ENCODE data around the gene TBL3. TPM values are rescaled to one million over a fixed set of nuclear protein-coding genes. Genes with fewer than 3 reads are reported as not detected.
"Not testable (repeated sequence)": the region's sequence is repeated elsewhere in the genome, so short reads cannot be mapped to it uniquely, and the experiment has no call there.

TBL3 gene
- total and polyA plus RNA-seq, 5 donors, result 19.0 to 39.6 (median 20.3) TPM

DNA sequence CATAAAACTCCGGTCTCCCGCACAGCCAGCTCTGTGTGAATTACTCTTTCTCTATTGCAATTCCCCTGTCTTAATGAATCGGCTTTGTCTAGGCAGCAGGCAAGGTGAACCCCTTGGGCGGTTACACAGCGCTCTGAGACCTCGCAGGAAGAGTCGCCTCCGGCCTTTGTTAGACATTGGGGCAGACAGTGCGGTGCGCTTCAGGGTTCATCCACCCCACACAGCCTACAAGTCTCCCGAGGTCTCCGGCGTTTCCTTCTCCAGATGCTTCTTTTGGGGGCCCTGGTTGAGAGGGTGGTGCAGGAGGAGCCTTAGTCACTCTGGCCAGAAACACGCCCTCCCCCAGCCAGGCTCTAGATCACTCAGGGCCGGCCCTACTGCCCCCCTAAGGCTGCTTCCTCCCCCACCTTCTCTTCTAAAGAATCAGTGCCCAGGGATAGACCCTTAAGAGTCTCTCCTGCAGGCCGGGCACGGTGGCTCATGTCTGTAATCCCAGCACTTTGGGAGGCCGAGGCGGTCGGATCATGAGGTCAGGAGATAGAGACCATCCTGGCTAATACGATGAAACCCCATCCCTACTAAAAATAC, 27.1 kb upstream of the TBL3 start:
- ATAC-seq (no peak), DNase-seq (no peak)
- Histone ChIP-seq H3K9me3 (ENCODE audit: control insufficient read depth, low read length) (no peaks in the 10 kb centered on the region), H3K27me3 (ENCODE audit: control insufficient read depth, insufficient read depth) (no peaks in the 10 kb centered on the region), H3K4me1 (ENCODE audit: control insufficient read depth, insufficient read depth, low read length) (peaks cover 5% of the 10 kb centered on the region), H3K4me3 (ENCODE audit: low read length) (no peak overlapping the region), H3K27ac (ENCODE audit: low read length) (no peak overlapping the region)
- intact Hi-C loops (cut with DNase I), result no loop called here
- 92% methylated on average over 21 of the region's 21 CpGs for WGBS

DNA sequence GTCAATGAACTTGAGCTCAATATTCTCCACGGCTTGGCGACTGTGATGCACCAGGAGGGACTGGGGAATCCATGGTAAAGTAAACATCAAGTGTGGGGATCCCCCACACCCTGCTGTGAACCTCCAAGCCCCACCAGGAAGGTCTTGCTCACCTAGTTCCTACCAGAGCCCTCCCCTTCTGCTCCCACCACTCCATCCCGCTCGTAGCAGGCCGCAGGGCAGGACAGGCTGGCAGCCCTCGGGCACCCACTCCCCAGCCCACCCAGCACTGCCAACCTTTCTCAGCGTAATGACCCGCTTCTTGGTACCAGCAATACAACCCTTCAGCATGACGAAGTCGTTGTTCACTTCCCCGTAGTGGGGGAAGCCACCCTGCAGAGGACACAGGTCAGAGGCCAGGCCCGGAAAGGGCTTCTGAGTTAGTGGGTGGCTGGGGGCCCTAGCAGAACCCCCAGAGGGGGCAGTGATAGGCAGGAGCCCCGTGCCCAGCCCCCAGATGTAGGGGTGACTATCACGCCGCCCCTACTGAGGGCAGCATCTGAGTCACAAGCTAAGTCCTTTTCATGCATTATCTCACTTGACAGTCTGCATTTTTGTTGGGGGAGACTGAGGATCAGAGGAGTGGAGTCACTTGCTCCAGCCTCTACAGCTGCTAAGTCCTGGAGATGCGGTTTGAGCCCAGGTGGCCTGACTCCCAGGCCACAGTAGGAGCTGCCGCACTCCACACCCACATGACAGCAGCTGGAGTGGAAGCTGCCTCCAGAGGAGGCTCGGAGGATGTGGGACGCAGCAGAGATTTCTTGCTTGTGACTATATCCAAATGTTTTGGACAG, 26.1 kb upstream of the TBL3 start:
- Histone ChIP-seq H3K9me3 (ENCODE audit: control insufficient read depth, low read length) (no peaks in the 10 kb centered on the region), H3K4me1 (ENCODE audit: control insufficient read depth, insufficient read depth, low read length) (peaks cover 5% of the 10 kb centered on the region), H3K4me3 (ENCODE audit: low read length) (no peak overlapping the region), H3K27me3 (ENCODE audit: control insufficient read depth, insufficient read depth) (no peaks in the 10 kb centered on the region), H3K27ac (ENCODE audit: low read length) (no peak overlapping the region)
- no peak for ATAC-seq
- intact Hi-C loops (cut with DNase I), result no loop called here
- DNase-seq, result no peak
- 84% methylated on average over 19 of the region's 19 CpGs for WGBS

DNA sequence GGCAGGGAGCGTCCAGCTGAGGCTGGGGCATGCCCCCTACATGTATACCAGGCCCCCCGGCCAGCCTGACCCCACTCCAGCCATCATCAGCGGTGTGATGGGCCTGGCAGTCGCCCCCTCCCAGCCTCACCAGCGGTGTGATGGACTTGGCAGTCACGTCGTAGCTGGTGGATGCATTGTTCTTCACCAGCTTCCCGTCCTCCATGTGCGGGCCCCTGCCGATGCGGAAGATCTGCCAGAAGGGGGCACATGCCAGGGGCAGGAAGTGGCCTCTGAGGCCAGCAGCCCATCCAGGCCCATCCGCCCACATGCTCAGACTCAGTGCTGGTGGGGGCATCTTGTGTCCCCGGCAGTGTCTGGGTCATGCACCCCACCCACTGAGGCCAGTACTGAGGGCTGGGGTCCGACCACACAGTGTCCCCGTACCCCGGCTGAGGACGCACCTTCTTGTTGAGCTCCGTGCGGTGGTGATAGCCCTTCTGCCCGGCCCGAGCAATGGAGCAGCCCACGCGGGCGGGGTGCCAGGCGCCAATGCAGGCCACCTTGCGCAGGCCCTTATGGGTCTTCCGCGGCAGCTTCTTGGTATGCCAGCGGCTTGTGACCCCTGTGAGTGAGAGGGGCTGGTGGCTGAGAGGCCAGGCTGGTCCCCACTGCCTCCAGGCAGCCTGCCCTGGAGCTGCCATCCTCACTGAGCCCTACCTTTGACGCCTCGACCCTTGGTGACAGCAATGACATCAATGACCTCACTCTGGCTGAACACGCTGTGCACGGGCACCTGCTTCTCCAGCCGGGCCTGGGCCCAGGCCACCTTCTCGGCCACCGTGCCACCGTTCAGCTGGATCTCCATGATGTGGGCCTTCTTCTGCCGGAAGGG, 25.1 kb upstream of the TBL3 start:
- 84% methylated on average over 38 of the region's 38 CpGs for WGBS
- Histone ChIP-seq H3K9me3 (ENCODE audit: control insufficient read depth, low read length) (no peaks in the 10 kb centered on the region), H3K27ac (ENCODE audit: low read length) (no peak overlapping the region), H3K4me1 (ENCODE audit: control insufficient read depth, insufficient read depth, low read length) (peaks cover 5% of the 10 kb centered on the region), H3K27me3 (ENCODE audit: control insufficient read depth, insufficient read depth) (no peaks in the 10 kb centered on the region), H3K4me3 (ENCODE audit: low read length) (no peak overlapping the region)
- intact Hi-C loops (cut with DNase I), result no loop called here
- ATAC-seq, result no peak
- DNase-seq, result peak in 1 of 3 donors; percentile 50

DNA sequence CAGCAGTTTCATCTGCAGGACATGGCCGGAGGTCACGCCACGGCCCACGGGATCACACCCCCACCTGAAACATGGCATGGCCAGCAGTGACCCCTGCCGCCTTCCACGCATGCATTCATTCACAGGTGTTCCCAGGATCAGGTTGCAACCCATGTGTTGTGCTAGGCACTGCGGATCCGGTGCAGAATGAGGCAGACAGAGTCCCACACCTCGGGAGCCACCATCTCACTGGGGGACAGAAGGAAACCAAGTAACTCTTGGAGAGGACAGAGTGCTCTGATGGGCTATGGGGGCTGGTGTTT, 24.5 kb upstream of the TBL3 start:
- Histone ChIP-seq H3K9me3 (ENCODE audit: control insufficient read depth, low read length) (no peaks in the 10 kb centered on the region), H3K4me1 (ENCODE audit: control insufficient read depth, insufficient read depth, low read length) (peaks cover 2% of the 10 kb centered on the region), H3K27me3 (ENCODE audit: control insufficient read depth, insufficient read depth) (no peaks in the 10 kb centered on the region), H3K27ac (ENCODE audit: low read length) (no peak overlapping the region), H3K4me3 (ENCODE audit: low read length) (no peak overlapping the region)
- WGBS, result 88% methylated on average over 9 of the region's 9 CpGs
- DNase-seq (no peak), ATAC-seq (no peak)
- intact Hi-C loops (cut with DNase I), result no loop called here

DNA sequence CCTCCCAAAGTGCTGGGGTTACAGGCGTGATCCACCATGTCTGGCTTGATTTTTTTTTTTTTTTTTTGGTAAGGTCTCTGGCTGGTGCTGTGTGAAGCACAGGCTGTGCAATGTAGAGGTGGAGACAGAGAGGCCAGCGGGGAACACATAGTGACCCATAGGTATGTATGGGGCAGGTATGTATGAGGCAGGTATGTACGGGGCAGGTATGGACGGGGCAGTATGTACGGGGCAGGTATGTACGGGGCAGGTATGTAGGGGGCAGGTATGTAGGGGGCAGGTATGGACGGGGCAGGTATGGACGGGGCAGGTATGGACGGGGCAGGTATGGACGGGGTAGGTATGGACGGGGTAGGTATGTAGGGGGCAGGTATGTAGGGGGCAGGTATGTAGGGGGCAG, 22.3 kb upstream of the TBL3 start:
- H3K9me3 ChIP-seq (ENCODE audit: control insufficient read depth, low read length), result no peaks in the 10 kb centered on the region
- no peak overlapping the region for H3K27ac ChIP-seq (ENCODE audit: low read length)
- H3K4me3 ChIP-seq (ENCODE audit: low read length), result no peak overlapping the region
- WGBS, result 95% methylated on average over 11 of the region's 11 CpGs
- DNase-seq (peak in 1 of 3 donors; percentile 13), ATAC-seq (no peak)
- H3K27me3 ChIP-seq (ENCODE audit: control insufficient read depth, insufficient read depth), result no peaks in the 10 kb centered on the region
- intact Hi-C loops (cut with DNase I), result no loop called here
- no peaks in the 10 kb centered on the region for H3K4me1 ChIP-seq (ENCODE audit: control insufficient read depth, insufficient read depth, low read length)

DNA sequence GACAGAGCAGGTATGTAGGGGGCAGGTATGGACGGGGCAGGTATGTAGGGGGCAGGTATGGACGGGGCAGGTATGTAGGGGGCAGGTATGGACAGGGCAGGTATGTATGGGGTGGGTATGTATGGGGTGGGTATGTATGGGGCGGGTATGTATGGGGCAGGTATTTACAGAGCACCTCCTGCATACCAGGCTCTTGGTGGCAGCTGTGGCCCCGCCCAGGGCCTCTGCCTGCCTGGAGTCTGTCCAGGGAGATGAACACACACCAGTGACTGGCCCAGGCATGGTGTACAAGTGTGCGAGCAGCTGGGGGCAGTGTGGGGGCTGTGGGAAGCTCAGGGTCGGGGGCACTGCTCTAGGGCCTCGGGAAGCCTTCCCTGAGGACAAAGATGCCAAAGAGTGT, 21.8 kb upstream of the TBL3 start:
- H3K4me1 ChIP-seq (ENCODE audit: control insufficient read depth, insufficient read depth, low read length), result no peaks in the 10 kb centered on the region
- 66% methylated on average over 7 of the region's 7 CpGs for WGBS
- H3K27ac ChIP-seq (ENCODE audit: low read length), result peak overlapping the region; percentile 7
- H3K4me3 ChIP-seq (ENCODE audit: low read length), result no peak overlapping the region
- intact Hi-C loops (cut with DNase I), result no loop called here
- H3K27me3 ChIP-seq (ENCODE audit: control insufficient read depth, insufficient read depth), result no peaks in the 10 kb centered on the region
- DNase-seq (peak in 1 of 3 donors; percentile 52), ATAC-seq (no peak)
- no peaks in the 10 kb centered on the region for H3K9me3 ChIP-seq (ENCODE audit: control insufficient read depth, low read length)

DNA sequence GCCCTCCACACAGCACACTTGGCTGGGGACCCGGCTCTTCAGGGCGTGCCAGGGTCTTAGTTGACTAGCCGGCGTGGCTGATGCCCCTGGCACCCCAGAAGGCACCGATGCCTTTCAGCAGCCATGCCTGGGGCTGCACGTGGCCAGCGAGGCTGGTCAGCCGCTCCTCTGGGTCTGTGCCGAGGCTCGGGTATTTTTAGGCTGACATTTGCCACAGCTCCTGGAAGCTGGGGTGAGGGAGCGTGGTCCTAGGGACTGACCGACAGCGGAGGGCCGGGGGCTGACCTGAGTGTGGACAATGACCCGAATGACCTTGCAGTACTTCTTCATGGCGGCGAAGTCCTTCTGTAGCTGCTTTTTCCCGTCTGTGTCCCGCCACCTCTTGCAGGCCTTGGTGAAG, 21.3 kb upstream of the TBL3 start:
- DNase-seq, result peak in 2 of 3 donors; percentile 67 to 71
- intact Hi-C loops (cut with DNase I), result no loop called here
- no peaks in the 10 kb centered on the region for H3K27me3 ChIP-seq (ENCODE audit: control insufficient read depth, insufficient read depth)
- H3K4me1 ChIP-seq (ENCODE audit: control insufficient read depth, insufficient read depth, low read length), result no peaks in the 10 kb centered on the region
- peak overlapping the region; percentile 61 for H3K27ac ChIP-seq (ENCODE audit: low read length)
- WGBS, result 68% methylated on average over 19 of the region's 19 CpGs
- H3K9me3 ChIP-seq (ENCODE audit: control insufficient read depth, low read length), result no peaks in the 10 kb centered on the region
- H3K4me3 ChIP-seq (ENCODE audit: low read length), result no peak overlapping the region
- peak; percentile 47 to 48 for ATAC-seq

DNA sequence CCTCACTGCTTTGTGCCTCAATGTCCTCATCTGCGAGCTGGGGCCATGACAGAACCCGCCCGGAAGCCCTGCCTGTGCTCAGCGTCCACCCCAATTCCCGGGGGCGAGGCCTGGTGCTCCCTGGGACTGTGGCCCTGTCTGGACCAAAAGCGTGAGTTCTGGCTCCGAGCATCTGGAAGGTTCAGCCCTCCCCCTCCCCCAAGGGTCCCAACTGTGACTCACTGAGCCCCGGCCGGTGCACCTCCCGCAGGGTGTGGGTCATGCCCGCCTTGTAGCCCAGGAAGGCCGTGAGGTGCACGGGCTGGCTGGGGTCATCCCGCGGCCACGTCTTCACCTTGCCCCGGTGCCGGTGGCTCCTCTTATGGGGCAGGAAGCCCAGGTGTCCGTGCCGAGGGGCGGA, 18.1 kb upstream of the TBL3 start:
- ATAC-seq, result peak; percentile 6 to 10

DNA sequence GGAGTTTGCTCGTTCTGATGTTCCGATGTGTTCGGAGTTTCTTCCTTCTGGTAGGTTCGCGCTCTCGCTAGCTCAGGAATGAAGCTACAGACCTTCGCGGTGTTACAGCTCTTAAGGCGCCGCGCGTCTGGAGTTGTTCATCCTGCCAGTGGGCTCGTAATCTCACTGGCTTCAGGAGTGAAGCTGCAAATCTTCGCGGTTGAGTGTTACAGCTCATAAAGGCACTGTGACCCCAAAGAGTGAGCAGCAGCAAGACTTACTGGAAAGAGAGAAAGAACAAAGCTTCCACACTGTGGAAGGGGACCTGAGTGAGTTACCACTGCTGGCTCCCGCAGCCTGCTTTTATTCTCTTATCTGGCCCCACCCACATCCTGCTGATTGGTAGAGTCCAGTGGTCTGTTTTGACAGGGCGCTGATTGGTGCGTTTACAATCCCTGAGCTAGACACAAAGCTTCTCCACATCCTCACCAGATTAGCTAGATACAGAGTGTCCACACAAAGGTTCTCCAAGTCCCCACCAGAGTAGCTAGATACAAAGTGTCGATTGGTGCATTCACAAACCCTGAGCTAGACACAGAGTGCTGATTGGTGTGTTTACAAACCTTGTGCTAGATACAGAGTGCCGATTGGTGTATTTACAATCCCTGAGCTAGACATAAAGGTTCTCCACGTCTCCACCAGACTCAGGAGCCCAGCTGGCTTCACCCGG, 14.3 kb upstream of the TBL3 start:
- H3K27ac ChIP-seq (ENCODE audit: low read length); DNase-seq; ATAC-seq; H3K4me3 ChIP-seq (ENCODE audit: low read length); intact Hi-C loops (cut with DNase I); H3K9me3 ChIP-seq (ENCODE audit: control insufficient read depth, low read length); H3K27me3 ChIP-seq (ENCODE audit: control insufficient read depth, insufficient read depth); H3K4me1 ChIP-seq (ENCODE audit: control insufficient read depth, insufficient read depth, low read length): not testable (repeated sequence)
- 84% methylated on average over 21 of the region's 22 CpGs for WGBS

More for the DNA sequence above, 18.1 kb upstream of the TBL3 start:
- H3K27ac ChIP-seq (ENCODE audit: low read length), result peak overlapping the region; percentile 65
- intact Hi-C loops (cut with DNase I), result no loop called here
- no peaks in the 10 kb centered on the region for H3K9me3 ChIP-seq (ENCODE audit: control insufficient read depth, low read length)
- no peak overlapping the region for H3K4me3 ChIP-seq (ENCODE audit: low read length)
- 85% methylated on average over 22 of the region's 22 CpGs for WGBS
- no peaks in the 10 kb centered on the region for H3K4me1 ChIP-seq (ENCODE audit: control insufficient read depth, insufficient read depth, low read length)
- no peaks in the 10 kb centered on the region for H3K27me3 ChIP-seq (ENCODE audit: control insufficient read depth, insufficient read depth)
- DNase-seq, result peak; percentile 13 to 41 (median 33)

DNA sequence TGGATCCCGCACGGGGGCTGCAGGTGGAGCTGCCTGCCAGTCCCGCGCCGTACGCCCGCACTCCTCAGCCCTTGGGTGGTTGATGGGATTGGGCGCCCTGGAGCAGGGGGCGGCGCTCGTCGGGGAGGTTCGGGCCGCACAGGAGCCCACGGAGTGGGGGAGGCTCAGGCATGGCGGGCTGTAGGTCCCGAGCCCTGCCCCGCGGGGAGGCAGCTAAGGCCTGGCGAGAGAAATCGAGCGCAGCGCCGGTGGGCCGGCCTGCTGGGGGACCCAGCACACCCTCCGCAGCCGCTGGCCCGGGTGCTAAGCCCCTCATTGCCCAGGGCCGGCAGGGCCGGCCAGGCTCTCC, 13.7 kb upstream of the TBL3 start:
- WGBS, result 70% methylated on average over 30 of the region's 30 CpGs

More for the DNA sequence above, 13.7 kb upstream of the TBL3 start:
- ATAC-seq; H3K4me3 ChIP-seq (ENCODE audit: low read length); H3K9me3 ChIP-seq (ENCODE audit: control insufficient read depth, low read length); H3K27me3 ChIP-seq (ENCODE audit: control insufficient read depth, insufficient read depth); intact Hi-C loops (cut with DNase I); H3K4me1 ChIP-seq (ENCODE audit: control insufficient read depth, insufficient read depth, low read length); H3K27ac ChIP-seq (ENCODE audit: low read length): not testable (repeated sequence)
- DNase-seq, result peak in 2 of 3 donors; percentile 19 to 59

All from right cardiac atrium (tissue), 5 donors.